SK-N-SH treated with all-trans-retinoic acid at 6 μM for 48 hours (cell line): Measurements from ENCODE around the gene OR52E5.

ENCODE experiments used
- ATAC-seq: fragments of 200-7000 bp; cut with Tn5 transposase; 3 replicates; pipeline ENCODE4 v1.9.1; 2020; ENCODE audit warnings: mild to moderate bottlenecking, moderate library complexity
- ARNTL ChIP-seq: fragments of 450-650 bp; formaldehyde crosslinking; IDR thresholded peaks from 2 replicates; pipeline ENCODE4 v1.5.0; 2020; ENCODE audit warnings: low read depth, mild to moderate bottlenecking, moderate library complexity, borderline replicate concordance
- BACH2 ChIP-seq: fragments of 250-450 bp; sonication (Bioruptor Pico); IDR thresholded peaks from 2 replicates; pipeline ENCODE4 v1.9.0; 2021; ENCODE audit warnings: mild to moderate bottlenecking, borderline replicate concordance
- CREB5 ChIP-seq: fragments of 250-450 bp; sonication (Bioruptor Pico); IDR thresholded peaks from 2 replicates; pipeline ENCODE4 v1.5.1; 2020; ENCODE audit warnings: low read depth, mild to moderate bottlenecking, moderate library complexity
- CSDC2 ChIP-seq: fragments of 250-450 bp; sonication (Bioruptor Pico); IDR thresholded peaks from 2 replicates; pipeline ENCODE4 v1.5.0; 2020; ENCODE audit warnings: mild to moderate bottlenecking, moderate library complexity
- CSRNP3 ChIP-seq: fragments of 250-450 bp; sonication (Bioruptor Pico); IDR thresholded peaks from 2 replicates; pipeline ENCODE4 v1.5.1; 2021; ENCODE audit warnings: mild to moderate bottlenecking, moderate library complexity
- ESRRG ChIP-seq: fragments of 250-450 bp; sonication (Bioruptor Pico); IDR thresholded peaks from 2 replicates; pipeline ENCODE4 v1.6.1; 2021; ENCODE audit warnings: mild to moderate bottlenecking
- GLIS3 ChIP-seq: fragments of 250-450 bp; sonication (Bioruptor Pico); IDR thresholded peaks from 2 replicates; pipeline ENCODE4 v1.5.0; 2020; ENCODE audit warnings: mild to moderate bottlenecking, moderate library complexity
- ISL1 ChIP-seq: fragments of 250-450 bp; sonication (Bioruptor Pico); IDR thresholded peaks from 2 replicates; pipeline ENCODE4 v2.1.2; 2022; ENCODE audit warnings: mild to moderate bottlenecking, moderate library complexity
- OSR1 ChIP-seq: fragments of 250-450 bp; sonication (Bioruptor Pico); IDR thresholded peaks from 2 replicates; pipeline ENCODE4 v1.8.0; 2022; ENCODE audit warnings: moderate library complexity, mild to moderate bottlenecking, inconsistent platforms
- PATZ1 ChIP-seq: fragments of 250-450 bp; sonication (Bioruptor Pico); IDR thresholded peaks from 2 replicates; pipeline ENCODE4 v1.8.0; 2020; ENCODE audit warnings: mild to moderate bottlenecking, moderate library complexity, borderline replicate concordance
- PPARA ChIP-seq: fragments of 250-450 bp; sonication (Bioruptor Pico); IDR thresholded peaks from 2 replicates; pipeline ENCODE4 v1.5.0; 2020; ENCODE audit warnings: mild to moderate bottlenecking, borderline replicate concordance
- RARB ChIP-seq: fragments of 250-450 bp; sonication (Bioruptor Pico); IDR thresholded peaks from 2 replicates; pipeline ENCODE4 v1.8.0; 2021; ENCODE audit warnings: mild to moderate bottlenecking, moderate library complexity
- SNAI2 ChIP-seq: fragments of 250-450 bp; sonication (Bioruptor Pico); IDR thresholded peaks from 2 replicates; pipeline ENCODE4 v1.5.0; 2020; ENCODE audit warnings: mild to moderate bottlenecking, moderate library complexity
- TCF4 ChIP-seq: fragments of 250-450 bp; sonication (Bioruptor Pico); IDR thresholded peaks from 2 replicates; pipeline ENCODE4 v1.8.0; 2021; ENCODE audit warnings: mild to moderate bottlenecking, moderate library complexity, borderline replicate concordance
- TOX ChIP-seq: fragments of 250-450 bp; sonication (Bioruptor Pico); IDR thresholded peaks from 2 replicates; pipeline ENCODE4 v1.8.0; 2021; ENCODE audit warnings: mild to moderate bottlenecking, moderate library complexity, borderline replicate concordance
- TSHZ2 ChIP-seq: fragments of 250-450 bp; sonication (Bioruptor Pico); IDR thresholded peaks from 2 replicates; pipeline ENCODE4 v1.5.0; 2020; ENCODE audit warnings: mild to moderate bottlenecking, moderate library complexity
- ZC3H10 ChIP-seq: fragments of 250-450 bp; sonication (Bioruptor Pico); IDR thresholded peaks from 2 replicates; pipeline ENCODE4 v1.5.1; 2021; ENCODE audit warnings: mild to moderate bottlenecking, moderate library complexity
- ZFP3 ChIP-seq: fragments of 250-450 bp; sonication (Bioruptor Pico); IDR thresholded peaks from 2 replicates; pipeline ENCODE4 v1.5.0; 2020; ENCODE audit warnings: mild to moderate bottlenecking, moderate library complexity
- ZFP30 ChIP-seq: fragments of 450-650 bp; formaldehyde crosslinking; IDR thresholded peaks from 2 replicates; pipeline ENCODE4 v1.5.0; 2022; ENCODE audit warnings: mild to moderate bottlenecking, moderate library complexity
- ZNF565 ChIP-seq: fragments of 450-650 bp; formaldehyde crosslinking; conservative IDR thresholded peaks from 2 replicates; pipeline ENCODE4 v1.5.0; 2020; ENCODE audit warnings: low read depth, mild to moderate bottlenecking, moderate library complexity
- ZNF70 ChIP-seq: fragments of 450-650 bp; formaldehyde crosslinking; IDR thresholded peaks from 2 replicates; pipeline ENCODE4 v1.5.0; 2020; ENCODE audit warnings: mild to moderate bottlenecking, moderate library complexity
- ZNF8 ChIP-seq: fragments of 450-650 bp; formaldehyde crosslinking; IDR thresholded peaks from 2 replicates; pipeline ENCODE4 v1.5.0; 2020; ENCODE audit warnings: mild to moderate bottlenecking, moderate library complexity

Gene OR52E5

GRCh38 chr11:5937868-5938602, 45.0 kb downstream of the OR52E5 start:
- no peak for TF ChIP-seq CREB5
- TF ChIP-seq ZFP30 = no peak
- TF ChIP-seq ZNF565 = no peak
- no peak for TF ChIP-seq ZFP3 (CRISPR knock-in tag)
- TF ChIP-seq ARNTL (CRISPR knock-in tag) = no peak
- TF ChIP-seq ZNF8 (CRISPR knock-in tag) = no peak
- TF ChIP-seq ESRRG (CRISPR knock-in tag) = no peak
- TF ChIP-seq ISL1 (CRISPR knock-in tag) = no peak
- TF ChIP-seq GLIS3 (CRISPR knock-in tag) = no peak
- TF ChIP-seq BACH2 (CRISPR knock-in tag) = no peak
- no peak for TF ChIP-seq OSR1
- no peak for TF ChIP-seq ZNF70
- no peak for TF ChIP-seq RARB (CRISPR knock-in tag)
- TF ChIP-seq PATZ1 (CRISPR knock-in tag) = no peak
- TF ChIP-seq CSRNP3 = no peak
- TF ChIP-seq CSDC2 (CRISPR knock-in tag) = no peak
- TF ChIP-seq PPARA (CRISPR knock-in tag) = no peak
- no peak for TF ChIP-seq TCF4 (CRISPR knock-in tag)
- no peak for TF ChIP-seq TSHZ2 (CRISPR knock-in tag)
- no peak for TF ChIP-seq ZC3H10 (CRISPR knock-in tag)
- TF ChIP-seq, all 23 proteins: peak for 0
- no peak for ATAC-seq

GRCh38 chr11:5938603-5938965, 45.6 kb downstream of the OR52E5 start:
- no peak for ATAC-seq
- TF ChIP-seq ARNTL (CRISPR knock-in tag) = no peak
- no peak for TF ChIP-seq ZC3H10 (CRISPR knock-in tag)
- no peak for TF ChIP-seq TSHZ2 (CRISPR knock-in tag)
- TF ChIP-seq ESRRG (CRISPR knock-in tag) = no peak
- no peak for TF ChIP-seq GLIS3 (CRISPR knock-in tag)
- no peak for TF ChIP-seq CREB5
- no peak for TF ChIP-seq CSRNP3
- TF ChIP-seq ZNF565 = no peak
- TF ChIP-seq SNAI2 (CRISPR knock-in tag) = no peak
- no peak for TF ChIP-seq ZFP3 (CRISPR knock-in tag)
- no peak for TF ChIP-seq CSDC2 (CRISPR knock-in tag)
- TF ChIP-seq PPARA (CRISPR knock-in tag) = no peak
- TF ChIP-seq TCF4 (CRISPR knock-in tag) = no peak
- TF ChIP-seq TOX (CRISPR knock-in tag) = no peak
- no peak for TF ChIP-seq ISL1 (CRISPR knock-in tag)
